Thoracic aorta (tissue), 2 donors: ENCODE measurements around the gene C1orf210. TPM values are rescaled to one million over a fixed set of nuclear protein-coding genes. Genes with fewer than 3 reads are reported as not detected.

ENCODE experiments used
- ATAC-seq: fragments of 150-250 bp; one replicate; pipeline ENCODE4 v1.8.0; 2017; ENCODE audit warnings: low read depth; ENCODE audit not compliant: insufficient number of reproducible peaks, low FRiP score
- DNase-seq: peaks from one replicate; pipeline ENCODE4 v3.0.0-alpha.2; 2020; ENCODE audit warnings: low spot score
- H3K27ac ChIP-seq, 2 donors: fragments of 200-600 bp; sonication (generic); 1 replicate in 1 of 2; 2 replicates in 1 of 2; pipeline ENCODE4 v1.5.1; 2016; ENCODE audit warnings: mild to moderate bottlenecking in 2 of 2, moderate library complexity in 2 of 2
- H3K27me3 ChIP-seq: fragments of 200-600 bp; sonication (generic); replicated peaks from 2 replicates; pipeline ENCODE4 v1.6.0; 2016; ENCODE audit warnings: mild to moderate bottlenecking; ENCODE audit not compliant: insufficient read depth
- H3K36me3 ChIP-seq: fragments of 200-600 bp; sonication (generic); one replicate; pipeline ENCODE4 v1.5.1; 2016
- H3K4me1 ChIP-seq, 2 donors: fragments of 200-600 bp; sonication (generic); 1 replicate in 1 of 2; 2 replicates in 1 of 2; pipeline versions ENCODE4 v1.5.1 to v1.6.0; 2016; ENCODE audit warnings: low read depth in 2 of 2, mild to moderate bottlenecking in 1 of 2; ENCODE audit not compliant: control insufficient read depth in 1 of 2
- H3K4me3 ChIP-seq: fragments of 200-600 bp; sonication (generic); 2 replicates; pipeline ENCODE4 v1.5.1; 2016; ENCODE audit warnings: mild to moderate bottlenecking
- H3K9me3 ChIP-seq: fragments of 200-600 bp; sonication (generic); 2 replicates; pipeline ENCODE4 v1.5.1; 2016
- CTCF ChIP-seq: fragments of 200-600 bp; sonication (generic); IDR thresholded peaks from one replicate; pipeline ENCODE4 v1.5.1; 2019; ENCODE audit warnings: antibody characterized with exemption
- total RNA-seq, 2 donors: library from RNA; depleted of rRNA; stranded (reverse); fragments of >200 nt; gene quantifications; one replicate each; pipeline versions ENCODE4 v1.1.0 to v1.2.3, GENCODE V29; 2016

Gene C1orf210
- total RNA-seq, 2 donors from 2014 or later = not detected

GRCh38 chr1:43250351-43250761, 35.0 kb downstream of the C1orf210 start:
- ATAC-seq (no peak), DNase-seq (no peak)
- H3K36me3 ChIP-seq = no peaks in the 10 kb centered on the region
- no peak overlapping the region for H3K27ac ChIP-seq
- no peak overlapping the region for H3K4me3 ChIP-seq
- no peaks in the 10 kb centered on the region for H3K27me3 ChIP-seq
- no peaks in the 10 kb centered on the region for H3K9me3 ChIP-seq
- no peaks in the 10 kb centered on the region for H3K4me1 ChIP-seq
- no peak for TF ChIP-seq CTCF

GRCh38 chr1:43247256-43247921, 38.0 kb downstream of the C1orf210 start:
- no peak for DNase-seq
- H3K4me1 ChIP-seq = no peaks in the 10 kb centered on the region
- no peak for ATAC-seq
- no peak overlapping the region for H3K4me3 ChIP-seq
- no peaks in the 10 kb centered on the region for H3K27me3 ChIP-seq
- no peak overlapping the region for H3K27ac ChIP-seq
- TF ChIP-seq CTCF = no peak
- no peaks in the 10 kb centered on the region for H3K36me3 ChIP-seq
- H3K9me3 ChIP-seq = no peaks in the 10 kb centered on the region

GRCh38 chr1:43246466-43247213, 38.7 kb downstream of the C1orf210 start:
- no peak for ATAC-seq

GRCh38 chr1:43243299-43243698, 42.1 kb downstream of the C1orf210 start:
- no peaks in the 10 kb centered on the region for H3K9me3 ChIP-seq
- TF ChIP-seq CTCF = no peak
- ATAC-seq (no peak), DNase-seq (no peak)
- H3K4me1 ChIP-seq = no peaks in the 10 kb centered on the region
- H3K4me3 ChIP-seq = no peak overlapping the region
- H3K36me3 ChIP-seq = no peaks in the 10 kb centered on the region
- H3K27me3 ChIP-seq = no peaks in the 10 kb centered on the region
- no peak overlapping the region for H3K27ac ChIP-seq

More at GRCh38 chr1:43246466-43247213, 38.7 kb downstream of the C1orf210 start:
- Histone ChIP-seq H3K27me3 (no peaks in the 10 kb centered on the region), H3K27ac (no peak overlapping the region), H3K9me3 (no peaks in the 10 kb centered on the region), H3K4me1 (no peaks in the 10 kb centered on the region), H3K4me3 (no peak overlapping the region), H3K36me3 (no peaks in the 10 kb centered on the region)
- DNase-seq = no peak
- no peak for TF ChIP-seq CTCF

GRCh38 chr1:43241413-43241836, 44.0 kb downstream of the C1orf210 start:
- H3K4me3 ChIP-seq = no peak overlapping the region
- DNase-seq (no peak), ATAC-seq (no peak)
- H3K27ac ChIP-seq = no peak overlapping the region
- H3K27me3 ChIP-seq = no peaks in the 10 kb centered on the region
- H3K9me3 ChIP-seq = no peaks in the 10 kb centered on the region
- no peaks in the 10 kb centered on the region for H3K36me3 ChIP-seq
- TF ChIP-seq CTCF = no peak
- no peaks in the 10 kb centered on the region for H3K4me1 ChIP-seq
